ENCODE data around the gene LRRC8D. TPM values are rescaled to one million over a fixed set of nuclear protein-coding genes. Genes with fewer than 3 reads are reported as not detected.

Gene LRRC8D
- total RNA-seq, 1 experiment from 2014 or later = 37.2 TPM

DNA sequence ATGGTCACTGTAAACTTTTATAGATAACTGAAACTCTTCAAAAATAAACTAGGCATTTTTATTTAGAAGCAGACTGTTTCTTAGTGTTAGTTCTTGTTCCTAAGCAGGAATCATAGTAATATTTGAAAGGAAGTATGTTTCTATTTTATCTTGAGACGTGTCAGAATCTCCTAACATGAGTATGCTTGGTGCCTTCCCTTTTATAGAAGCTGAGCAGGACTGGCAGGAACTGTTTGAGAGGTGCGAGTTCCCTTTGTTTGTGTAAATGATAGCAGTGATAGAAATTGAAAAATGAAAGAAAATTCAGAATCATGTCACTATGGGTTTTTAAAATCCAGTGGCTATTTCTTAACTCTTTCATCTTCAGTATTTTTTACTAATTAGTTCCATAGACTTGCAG, 56.9 kb downstream of the LRRC8D start:
- no peak overlapping the region for H2BK120ac ChIP-seq (ENCODE audit: low read depth, low read length, poor library complexity, severe bottlenecking)
- no peak overlapping the region for H3K27ac ChIP-seq (ENCODE audit: insufficient read length, low read depth, low read length)
- peaks cover 2% of the 10 kb centered on the region in 2 experiments; a peak in 2 of 4 replicates for H3K4me1 Mint-ChIP-seq
- H3K4me2 ChIP-seq (ENCODE audit: insufficient read depth, insufficient read length, low read length) = no peak overlapping the region
- H4K91ac ChIP-seq (ENCODE audit: insufficient read length, low read depth, low read length) = no peak overlapping the region
- peaks cover 6% of the 10 kb centered on the region for H3K9me3 ChIP-seq (ENCODE audit: control insufficient read depth, low read depth, low read length)
- H3K27me3 Mint-ChIP-seq (ENCODE audit: low read depth) = no peaks in the 10 kb centered on the region
- no peaks in the 10 kb centered on the region for H3K27me3 ChIP-seq (ENCODE audit: insufficient read depth, low read length)
- H3K4ac ChIP-seq (ENCODE audit: low read depth, low read length) = no peak overlapping the region
- no peak for TF ChIP-seq CTCF (conservative IDR thresholded peaks at IDR 0.05)
- H3K23me2 ChIP-seq (ENCODE audit: insufficient read length, low read depth, low read length, poor library complexity, severe bottlenecking) = no peaks in the 10 kb centered on the region
- H3K79me1 ChIP-seq (ENCODE audit: insufficient read depth, low read depth, low read length, poor library complexity, severe bottlenecking) = peaks cover 2% of the 10 kb centered on the region
- H3T11ph ChIP-seq (ENCODE audit: low read length) = no peak overlapping the region
- H3K79me2 ChIP-seq (ENCODE audit: insufficient read depth, low read length) = no peaks in the 10 kb centered on the region
- H2BK5ac ChIP-seq (ENCODE audit: insufficient read length, low read length) = no peak overlapping the region
- H3K18ac ChIP-seq (ENCODE audit: insufficient read length, low read depth, low read length) = no peak overlapping the region
- H4K20me1 ChIP-seq (ENCODE audit: control insufficient read depth, insufficient read depth, insufficient read length) = no peaks in the 10 kb centered on the region
- no peak overlapping the region for H3K9ac ChIP-seq (ENCODE audit: extremely low read depth, insufficient read length, low read length)
- no peak overlapping the region for H2AFZ ChIP-seq (ENCODE audit: low read length)
- no peak overlapping the region for H3K56ac ChIP-seq (ENCODE audit: insufficient read length, low read depth, low read length)
- H3K27ac Mint-ChIP-seq = no peak overlapping the region
- no peak overlapping the region for H4K8ac ChIP-seq (replicated peaks; ENCODE audit: insufficient read length, low read depth, low read length)
- peaks cover 30 to 35% (median 32%) of the 10 kb centered on the region in 3 experiments for H3K36me3 Mint-ChIP-seq (ENCODE audit: insufficient read depth in 1 of 3, low read depth in 3 of 3)
- no peak overlapping the region for H2BK12ac ChIP-seq (ENCODE audit: insufficient read length, low read depth, low read length)
- no peak overlapping the region for H2BK20ac ChIP-seq (ENCODE audit: low read depth, low read length, poor library complexity, severe bottlenecking)
- no CpG with 5 or more reads among the region's 2 CpGs for WGBS (ENCODE audit: extremely low coverage, insufficient read length, low lambda C conversion rate)
- H4K5ac ChIP-seq (ENCODE audit: insufficient read length, low read depth, low read length) = no peak overlapping the region
- no peak overlapping the region for H2AK5ac ChIP-seq (ENCODE audit: insufficient read length, low read length)
- H3K14ac ChIP-seq (ENCODE audit: insufficient read depth, low read length) = no peak overlapping the region
- H3K9me3 Mint-ChIP-seq = peaks cover 2 to 4% of the 10 kb centered on the region in 2 experiments; a peak in 3 of 5 replicates
- no peak overlapping the region for H2BK15ac ChIP-seq (ENCODE audit: low read depth, low read length)
- no peak overlapping the region for H3K23ac ChIP-seq (ENCODE audit: insufficient read length, low read depth, low read length)
- H3K4me1 ChIP-seq (ENCODE audit: insufficient read depth, low read length) = no peaks in the 10 kb centered on the region
- no peak for DNase-seq
- no peak overlapping the region for H3K4me3 Mint-ChIP-seq

Measured in H9 (cell line).